Tibial nerve (tissue), 4 donors: Measurements from ENCODE around the gene AAK1.
"Not testable (repeated sequence)": the region's sequence is repeated elsewhere in the genome, so short reads cannot be mapped to it uniquely, and the experiment has no call there.

Experiments used
- CTCF ChIP-seq, 5 experiments: fragments of 200-600 bp in 3 of 5; fragments of 450-650 bp in 2 of 5; sonication (generic) in 3 of 5; IDR thresholded peaks; one replicate each; pipeline ENCODE4 v1.5.1; 2016 to 2019; ENCODE audit warnings: antibody characterized with exemption in 5 of 5, mild to moderate bottlenecking in 3 of 5, moderate library complexity in 2 of 5
- EP300 ChIP-seq, 2 donors: sonication (generic); formaldehyde crosslinking; IDR thresholded peaks; one replicate each; pipeline ENCODE4 v1.6.1; 2017; ENCODE audit warnings: antibody characterized with exemption in 2 of 2, mild to moderate bottlenecking in 1 of 2
- POLR2A ChIP-seq, 2 donors: fragments of 450-650 bp; IDR thresholded peaks; one replicate each; pipeline ENCODE4 v1.6.1; 2017; ENCODE audit warnings: antibody characterized with exemption in 2 of 2, mild to moderate bottlenecking in 2 of 2, moderate library complexity in 2 of 2

- not testable (repeated sequence) for TF ChIP-seq CTCF, POLR2A, EP300 (IDR thresholded peaks at IDR 0.05)
Observed at GRCh38 chr2:69662547-69662946, 19.0 kb upstream of the AAK1 start.
